Activated CD4-positive, alpha-beta T cell treated with anti-CD3 and anti-CD28 coated beads, Interleukin-2, amount 50 U/mL, for 4 hours (primary cell): ENCODE results near the gene CDK13.

ENCODE experiments used
- DNase-seq, 2 experiments: peaks; one replicate each; pipeline ENCODE4 v3.0.0-alpha.2; 2020

The CDK13 gene

DNA sequence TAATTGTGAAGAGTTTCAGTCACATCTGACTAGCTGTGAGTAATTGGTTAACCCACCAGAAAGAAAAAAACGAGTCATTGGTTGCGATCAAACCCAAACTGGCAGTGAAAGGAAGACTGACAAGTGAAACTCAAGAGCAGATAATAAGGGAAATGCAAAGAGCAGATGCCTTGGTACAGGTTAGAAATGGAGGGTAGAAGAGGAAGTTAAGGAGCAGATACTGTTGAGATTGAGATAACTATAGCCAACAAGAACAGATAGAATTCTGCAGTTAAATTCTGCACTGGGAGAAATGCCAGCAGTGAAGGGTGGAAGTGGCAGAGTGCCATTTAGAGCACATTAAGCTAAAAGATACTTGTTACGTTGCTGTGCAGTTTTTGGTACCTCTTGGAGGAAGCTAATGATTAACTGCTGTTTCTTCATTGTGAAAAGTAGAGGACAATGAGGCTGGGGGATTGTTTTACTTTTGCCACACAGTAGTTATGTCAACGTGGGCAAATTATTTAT is 65.8 kb downstream of the CDK13 start:
- no peak for DNase-seq

DNA sequence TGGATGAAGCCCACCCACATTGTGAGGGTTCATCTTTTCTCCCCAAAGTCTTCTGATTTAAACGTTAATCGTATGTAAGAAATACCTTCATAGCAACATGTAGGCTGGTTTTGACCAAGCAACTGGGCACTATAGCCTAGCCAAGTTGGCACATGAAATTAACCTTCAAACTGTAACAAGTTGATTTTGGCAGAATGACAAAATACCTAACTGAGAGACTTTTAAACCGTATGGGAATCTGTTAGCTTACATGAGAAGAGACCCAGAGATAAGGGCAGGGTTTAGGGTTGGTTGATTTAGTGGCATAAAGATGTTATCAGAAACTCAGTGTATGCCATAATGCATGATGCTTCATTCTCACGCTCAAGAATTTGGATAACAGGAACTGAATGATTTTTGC is 69.5 kb downstream of the CDK13 start:
- DNase-seq: no peak

DNA sequence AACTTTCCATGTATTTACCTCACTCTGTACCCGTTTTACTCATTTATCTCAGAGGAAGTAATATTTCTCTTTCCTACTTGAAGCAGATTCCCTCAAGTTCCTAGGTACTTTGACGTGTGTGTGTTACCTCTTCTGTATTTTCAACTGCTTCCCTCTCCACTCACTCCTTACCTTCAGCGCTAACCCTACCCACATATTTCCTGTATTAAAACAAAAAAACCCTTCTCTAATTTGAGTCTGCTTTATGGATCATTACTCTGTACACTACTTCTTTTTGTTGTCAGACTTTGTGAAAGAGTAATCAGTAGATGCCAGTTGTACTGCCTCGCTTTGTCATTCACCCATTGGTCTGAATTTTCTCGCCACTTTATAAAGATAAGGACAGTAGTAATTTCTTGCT is 74.0 kb downstream of the CDK13 start:
- no peak for DNase-seq

DNA sequence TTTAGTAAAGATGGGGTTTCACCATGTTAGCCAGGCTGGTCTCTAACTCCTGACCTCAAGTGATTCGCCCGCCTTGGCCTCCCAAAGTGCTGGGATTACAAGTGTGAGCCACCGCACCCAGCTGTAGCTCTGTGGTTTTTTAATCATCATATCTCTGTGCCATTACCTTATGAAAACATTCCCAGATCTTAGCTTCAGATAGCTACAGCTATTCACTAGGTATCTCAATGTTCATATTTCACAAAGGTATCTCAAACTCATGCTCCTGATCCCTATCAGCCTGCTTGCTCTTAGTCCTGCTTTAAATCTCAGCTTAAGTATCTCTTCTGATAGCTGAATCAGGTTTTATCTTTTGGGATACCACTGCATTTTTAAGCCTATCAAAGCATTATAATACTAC is 74.8 kb downstream of the CDK13 start:
- no peak for DNase-seq

DNA sequence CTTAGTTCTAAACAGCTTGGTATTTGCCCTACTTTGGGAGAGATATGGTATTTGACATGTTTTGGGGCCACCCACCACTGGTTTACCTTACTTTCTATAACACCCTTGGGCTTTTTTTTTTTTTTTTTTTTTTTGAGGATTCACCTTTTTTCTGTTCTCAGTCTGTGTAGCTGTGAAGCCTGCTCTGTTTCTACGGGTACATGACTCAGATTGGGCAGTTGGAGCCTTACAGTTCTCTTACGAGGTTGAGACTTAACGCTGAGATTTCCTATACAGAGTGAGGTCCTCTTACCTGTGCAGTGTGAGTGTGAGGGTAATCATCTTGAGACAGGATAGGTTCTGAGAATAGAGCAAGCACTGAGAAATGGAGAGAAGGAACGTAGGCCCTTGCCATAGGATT is 77.5 kb downstream of the CDK13 start:
- no peak for DNase-seq

DNA sequence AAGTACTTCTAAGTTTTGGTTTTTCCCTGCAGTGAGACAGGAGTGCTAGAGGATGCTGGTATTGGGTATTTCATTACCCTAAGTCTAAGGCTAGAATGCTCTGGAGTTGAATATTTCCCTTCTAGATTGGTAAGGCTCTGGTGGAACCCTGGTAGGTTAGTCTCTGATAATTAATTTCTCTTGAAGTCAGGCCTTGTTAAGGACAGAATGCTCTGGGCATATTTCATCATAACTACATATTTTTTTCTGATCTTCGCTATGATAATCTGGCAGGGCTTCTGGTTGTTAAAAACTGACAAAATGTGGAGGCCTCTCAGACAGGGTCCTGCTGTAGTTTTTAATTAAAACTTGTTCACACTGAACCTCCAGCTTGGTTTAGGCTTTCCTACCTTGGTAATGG is 83.8 kb downstream of the CDK13 start:
- no peak for DNase-seq

DNA sequence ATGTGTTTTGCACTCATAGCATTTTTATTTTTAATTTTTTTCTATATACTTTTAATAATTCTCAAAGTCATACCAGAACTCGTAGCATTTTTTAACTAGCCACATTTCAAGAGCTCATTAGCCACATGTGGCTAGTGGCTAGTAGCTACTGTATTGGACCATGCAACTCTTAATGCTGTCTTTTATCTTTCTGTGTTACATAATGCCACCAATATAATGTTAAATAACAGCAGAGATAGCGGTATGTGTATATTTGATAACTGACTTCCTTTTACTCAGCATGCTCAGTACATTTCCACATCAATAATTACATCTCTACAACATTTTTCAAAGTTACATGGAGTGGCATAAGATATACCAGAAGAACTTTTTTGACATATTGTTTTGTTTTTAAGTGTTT is 91.4 kb downstream of the CDK13 start:
- DNase-seq: no peak

DNA sequence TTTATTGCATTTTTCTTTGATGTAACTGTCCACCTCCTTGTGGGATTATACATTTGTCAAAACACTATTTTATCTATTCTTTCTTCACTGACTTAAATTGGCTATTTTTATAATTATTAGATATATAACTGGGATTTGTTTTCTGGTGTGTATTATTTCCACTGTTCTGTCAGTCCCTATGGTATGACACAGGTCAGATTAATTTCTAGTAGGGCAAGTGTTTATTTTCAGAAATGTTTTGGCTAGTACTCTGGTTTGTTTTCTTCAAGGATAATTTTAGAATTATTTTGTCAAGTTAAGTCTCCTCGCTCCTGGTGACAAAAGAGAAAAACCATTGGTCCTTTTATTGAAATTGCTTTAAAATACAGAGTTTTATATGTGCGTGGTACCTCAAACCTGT is 93.1 kb downstream of the CDK13 start:
- DNase-seq: no peak

DNA sequence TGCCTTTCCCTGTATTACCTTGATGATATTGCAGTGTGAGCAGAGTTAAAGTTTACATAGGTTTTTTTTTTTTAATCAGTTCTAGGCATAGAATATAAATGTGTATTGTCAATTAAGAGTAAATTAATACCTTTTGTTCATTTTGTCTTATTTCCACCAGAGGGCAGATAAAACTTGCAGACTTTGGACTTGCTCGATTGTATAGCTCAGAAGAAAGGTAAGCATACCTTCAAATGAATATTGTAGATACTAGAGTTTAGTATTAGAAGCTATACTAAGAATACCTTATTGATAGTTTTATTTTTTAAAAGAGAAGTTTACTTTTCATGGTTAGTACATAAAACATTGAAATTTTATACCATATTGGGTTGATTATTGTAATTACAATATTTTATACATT is 97.6 kb downstream of the CDK13 start:
- DNase-seq: no peak

DNA sequence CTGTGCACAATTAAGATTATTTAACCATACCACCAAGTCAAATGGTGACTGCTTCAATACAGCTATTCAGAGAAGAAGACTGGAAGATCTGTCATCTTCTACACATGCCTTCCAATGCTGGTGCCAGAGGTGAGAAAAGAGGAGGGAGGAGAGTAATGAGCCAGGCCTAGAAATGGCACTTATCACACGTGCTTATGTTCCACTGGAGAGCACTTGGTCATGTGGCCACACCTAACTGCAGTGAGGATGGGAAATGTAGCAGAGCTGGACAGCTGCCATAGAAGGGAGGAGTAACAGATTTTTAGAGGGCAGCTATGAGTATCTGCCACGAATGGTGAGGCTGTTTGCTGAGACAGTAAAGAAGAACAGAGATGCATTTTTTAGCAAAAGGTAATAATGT is 107.2 kb downstream of the CDK13 start:
- DNase-seq: no peak

DNA sequence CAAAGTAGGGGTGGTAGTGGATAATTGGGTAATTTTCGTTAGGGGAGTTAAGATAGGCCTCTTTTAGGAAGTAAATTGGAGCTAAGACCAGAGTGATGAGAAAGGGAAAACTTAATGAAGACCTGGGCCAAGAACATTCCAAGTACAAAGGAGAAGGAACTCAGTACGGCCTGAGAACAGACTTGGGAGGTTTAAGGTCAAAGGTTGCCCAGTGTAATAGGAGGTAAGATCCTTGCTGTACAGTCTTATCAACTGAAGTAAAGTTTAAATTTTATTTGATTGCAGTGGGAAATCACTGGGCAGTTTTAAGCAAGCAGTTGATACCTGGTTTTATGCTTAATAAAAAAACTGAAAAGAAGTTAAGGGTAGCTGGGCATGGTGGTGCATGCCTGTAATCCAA is 108.0 kb downstream of the CDK13 start:
- DNase-seq: no peak

DNA sequence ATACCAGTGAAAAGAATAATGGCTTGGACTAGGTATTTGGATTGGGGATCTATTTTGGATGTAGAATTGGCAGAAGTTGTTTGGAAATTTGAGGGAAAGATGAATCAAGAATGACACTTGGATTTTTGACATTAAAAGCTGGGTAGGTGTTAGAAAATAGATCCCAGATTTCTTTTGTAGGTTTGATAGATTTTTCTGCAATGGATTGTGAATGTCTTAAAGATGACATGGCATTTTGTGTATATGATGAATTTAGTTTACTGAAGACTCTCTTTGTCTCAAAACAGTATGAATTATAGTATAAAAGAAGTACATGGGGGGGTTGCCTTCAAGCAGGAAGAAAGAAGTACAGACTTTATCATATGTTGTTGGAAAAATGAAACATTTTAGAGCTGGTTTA is 108.6 kb downstream of the CDK13 start:
- no peak for DNase-seq

DNA sequence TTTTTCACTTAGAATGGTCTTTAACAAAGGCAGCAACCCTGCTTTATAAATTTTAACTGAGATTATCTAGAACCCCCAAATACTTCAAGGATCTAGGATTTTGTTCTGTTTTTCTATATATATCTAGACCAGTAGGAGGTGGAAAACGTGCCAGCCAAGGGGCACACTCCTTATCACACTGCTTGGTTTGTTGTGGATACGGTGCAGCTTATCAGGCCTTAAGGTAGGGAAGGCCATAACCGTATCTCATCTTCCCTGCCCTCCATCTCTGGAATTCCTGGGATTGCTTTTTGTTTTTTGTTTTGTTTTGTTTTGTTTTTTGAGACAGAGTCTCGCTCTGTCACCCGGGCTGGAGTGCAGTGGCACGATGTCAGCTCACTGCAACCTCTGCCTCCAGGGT is 109.0 kb downstream of the CDK13 start:
- no peak for DNase-seq

DNA sequence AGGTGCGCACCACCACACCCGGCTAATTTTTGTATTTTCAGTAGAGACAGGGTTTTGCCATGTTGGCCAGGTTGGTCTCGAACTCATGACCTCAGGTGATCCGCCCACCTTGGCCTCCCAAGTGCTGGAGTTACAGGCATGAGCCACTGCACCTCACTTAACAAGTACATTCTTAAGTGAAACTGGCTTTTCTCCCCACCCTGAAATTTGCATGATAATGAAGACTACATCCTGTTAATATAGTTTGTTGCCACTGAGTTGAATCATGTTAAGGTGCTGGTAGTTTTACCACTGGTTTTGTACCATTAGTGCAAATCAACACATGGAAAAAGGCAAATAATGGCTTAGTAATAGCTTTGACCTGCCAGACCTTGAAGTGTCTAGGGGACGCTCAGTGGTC is 122.2 kb downstream of the CDK13 start:
- no peak for DNase-seq

DNA sequence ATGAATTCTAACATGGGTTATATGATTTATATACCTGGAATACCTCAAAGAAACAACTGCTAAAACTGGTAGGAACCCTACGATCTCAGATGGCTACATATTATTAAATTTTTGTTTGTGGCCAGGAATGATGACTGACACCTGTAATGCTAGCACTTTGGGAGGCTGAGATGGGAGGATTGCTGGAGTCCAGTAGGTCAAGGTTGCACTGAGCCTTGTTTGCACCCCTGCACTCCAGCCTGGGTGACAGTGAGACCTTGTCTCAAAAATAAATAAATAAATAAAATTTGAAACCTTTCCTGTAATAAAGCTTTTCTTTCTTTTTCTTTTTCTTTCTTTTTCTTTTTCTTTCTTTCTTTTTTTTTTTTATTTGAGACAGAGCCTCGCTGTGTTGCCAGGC is 123.2 kb downstream of the CDK13 start:
- DNase-seq: no peak

DNA sequence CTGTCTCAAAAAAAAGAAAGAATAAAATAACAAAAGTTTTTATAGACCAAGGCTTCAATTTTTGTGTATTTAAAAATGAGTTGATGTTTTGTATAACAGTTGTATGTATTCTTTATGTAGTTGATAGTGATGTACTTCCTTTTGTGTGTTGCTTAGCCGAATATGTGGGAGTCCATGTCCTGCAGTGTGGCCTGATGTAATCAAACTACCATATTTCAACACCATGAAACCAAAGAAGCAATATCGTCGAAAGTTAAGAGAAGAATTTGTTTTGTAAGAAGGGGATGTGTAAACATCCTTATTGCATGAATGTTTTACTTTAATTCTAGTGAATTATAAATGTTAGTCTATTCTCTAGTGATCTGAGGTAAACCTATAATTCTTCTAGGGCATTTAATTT is 127.8 kb downstream of the CDK13 start:
- no peak for DNase-seq

DNA sequence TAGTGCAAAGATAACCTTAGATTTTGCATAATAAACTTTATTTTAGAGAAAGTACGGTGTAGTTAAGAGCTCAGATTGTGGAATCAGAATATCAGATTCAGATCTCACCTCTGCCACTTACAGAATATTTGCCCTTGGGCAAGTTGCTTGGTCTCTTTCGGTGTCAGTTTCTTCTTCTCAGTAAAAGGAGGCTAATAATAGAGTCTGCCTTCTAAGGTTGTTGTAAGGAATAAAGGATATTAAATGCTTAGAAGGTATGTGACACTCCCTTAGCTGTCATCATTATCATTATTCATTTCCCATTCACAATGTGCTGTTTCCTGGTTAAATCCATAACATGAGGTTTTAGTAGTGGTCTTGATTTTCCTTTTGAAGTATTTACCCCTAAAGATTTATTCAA is 142.1 kb downstream of the CDK13 start:
- DNase-seq: no peak

DNA sequence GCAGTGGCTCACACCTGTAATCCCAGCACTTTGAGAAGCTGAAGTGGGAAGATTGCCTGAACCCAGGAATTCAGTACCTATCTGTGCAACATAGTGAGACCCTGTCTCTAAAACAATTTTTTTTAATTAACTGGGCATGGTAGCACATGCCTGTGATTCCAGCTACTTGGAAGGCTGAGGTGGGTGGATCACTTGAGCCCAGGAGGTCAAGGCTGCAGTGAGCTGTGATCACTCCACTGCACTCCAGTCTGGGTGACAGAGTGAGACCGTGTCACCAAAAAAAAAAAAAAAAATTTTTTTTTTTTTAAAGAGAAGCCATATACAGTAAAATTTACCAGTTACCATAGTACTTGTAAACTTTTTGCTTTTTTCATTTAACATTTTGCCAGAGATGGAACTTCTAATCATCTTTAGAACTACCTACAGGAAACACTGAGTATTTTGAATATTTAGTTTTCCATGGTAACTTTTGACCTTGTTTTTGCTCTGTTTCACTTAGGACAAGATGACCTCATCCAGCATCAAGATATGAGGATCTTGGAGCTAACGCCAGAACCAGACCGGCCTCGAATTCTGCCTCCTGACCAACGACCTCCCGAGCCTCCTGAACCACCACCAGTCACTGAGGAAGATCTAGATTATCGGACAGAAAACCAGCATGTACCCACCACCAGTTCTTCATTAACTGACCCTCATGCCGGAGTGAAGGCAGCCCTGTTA is 143.7 kb downstream of the CDK13 start:
- DNase-seq: no peak

DNA sequence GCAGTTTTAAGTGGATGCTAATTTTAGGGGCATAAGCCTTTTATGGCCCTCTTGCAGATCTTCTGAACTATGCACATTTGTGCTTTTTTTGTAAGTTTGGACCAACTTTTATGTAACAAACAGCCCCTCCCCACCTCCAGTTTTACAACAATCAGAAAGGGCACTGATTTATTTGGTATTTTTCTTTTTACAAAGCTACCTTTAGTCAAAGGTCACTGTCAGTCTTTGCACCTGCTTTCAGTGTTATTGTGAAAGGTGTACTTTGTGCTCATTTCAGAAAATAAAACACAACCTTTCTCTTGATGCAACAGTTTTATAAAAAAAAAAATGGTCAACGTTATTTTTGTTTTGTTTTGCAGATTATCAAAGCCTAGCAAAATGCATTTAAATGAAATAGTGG is 145.2 kb downstream of the CDK13 start:
- no peak for DNase-seq

DNA sequence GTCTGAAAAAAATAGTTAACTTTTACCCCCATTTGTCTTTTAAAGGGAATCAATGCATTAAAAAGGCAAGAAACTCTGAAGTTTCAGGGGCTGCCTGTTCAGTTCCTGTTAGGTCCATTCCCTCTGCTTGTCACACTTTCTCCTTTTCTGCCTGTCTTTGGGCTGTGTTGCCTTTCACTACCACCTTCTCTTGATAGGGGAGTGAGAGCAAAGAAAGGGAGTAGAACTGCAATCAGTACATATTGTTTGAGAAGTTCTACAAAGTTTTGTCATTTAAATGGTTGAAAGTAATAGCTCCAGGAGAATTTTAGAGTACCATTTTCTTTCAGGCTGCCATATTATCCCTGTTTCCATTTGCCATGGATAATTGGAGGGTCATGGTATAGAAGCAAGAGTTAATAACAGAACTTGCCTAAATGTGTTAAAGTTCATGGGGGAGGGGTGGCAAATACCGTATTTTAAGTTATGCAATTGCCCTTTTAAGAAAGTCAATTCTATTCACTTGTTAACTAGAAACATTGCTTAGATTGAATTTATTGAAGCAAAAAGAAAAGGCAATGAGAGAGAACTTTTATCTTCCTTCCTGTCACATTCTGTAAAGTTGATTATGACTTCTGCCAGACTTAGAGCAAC is 145.8 kb downstream of the CDK13 start:
- no peak for DNase-seq

DNA sequence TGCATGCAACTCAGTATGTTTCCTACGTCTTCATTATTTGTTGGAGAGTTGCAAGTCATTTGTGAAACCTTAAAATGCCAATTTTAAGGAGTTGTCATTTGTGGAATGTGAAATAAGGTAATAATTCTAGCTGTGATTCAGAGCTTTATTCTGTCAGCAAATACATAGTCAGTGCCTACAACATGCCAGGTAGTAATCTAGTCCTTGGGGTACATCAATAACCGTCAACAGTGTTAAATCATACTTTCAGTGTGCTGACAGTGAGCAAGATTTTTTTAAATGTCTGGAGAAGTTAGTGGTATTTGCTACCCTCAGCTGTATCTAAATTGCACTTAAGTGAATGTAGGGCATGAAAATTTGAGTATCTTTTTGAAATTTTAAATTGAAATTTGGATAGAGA is 147.7 kb downstream of the CDK13 start:
- no peak for DNase-seq

DNA sequence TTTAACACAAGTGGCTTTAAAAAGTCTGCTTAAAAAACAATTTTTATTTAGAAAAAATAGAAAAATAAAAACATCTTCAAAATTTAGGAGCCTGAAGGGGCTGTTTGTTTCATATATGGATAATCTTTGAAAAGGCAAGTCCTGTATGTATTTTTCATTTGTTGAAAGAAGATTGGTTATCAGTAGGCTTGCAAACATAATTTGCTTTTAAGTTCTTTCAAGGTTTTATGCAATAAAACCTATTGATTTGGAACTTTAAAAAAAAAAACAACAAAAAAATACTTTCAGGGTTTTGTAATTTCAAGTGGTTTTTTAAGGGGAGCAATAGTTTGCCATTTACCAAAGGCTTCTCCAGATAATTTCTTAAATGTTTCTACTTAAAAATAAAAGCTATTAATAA is 148.8 kb downstream of the CDK13 start:
- no peak for DNase-seq

DNA sequence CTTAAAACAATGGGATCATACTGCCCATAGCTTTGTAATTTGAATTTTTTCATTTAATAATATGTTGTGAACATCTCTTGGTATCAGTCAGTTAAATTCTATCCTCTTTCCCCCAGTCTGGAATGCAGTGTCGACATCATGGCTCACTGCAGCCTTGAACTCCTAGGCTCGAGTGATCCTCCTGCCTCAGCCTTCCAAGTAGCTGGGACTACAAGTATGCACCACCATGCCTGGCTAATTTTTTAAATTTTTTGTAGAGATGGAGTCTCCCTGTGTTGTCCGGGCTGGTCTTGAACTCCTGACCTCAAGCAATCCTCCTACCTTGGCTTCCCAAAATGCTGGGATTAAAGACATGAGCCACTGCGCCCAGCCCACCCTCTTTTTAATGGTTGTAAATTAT is 149.8 kb downstream of the CDK13 start:
- no peak for DNase-seq

DNA sequence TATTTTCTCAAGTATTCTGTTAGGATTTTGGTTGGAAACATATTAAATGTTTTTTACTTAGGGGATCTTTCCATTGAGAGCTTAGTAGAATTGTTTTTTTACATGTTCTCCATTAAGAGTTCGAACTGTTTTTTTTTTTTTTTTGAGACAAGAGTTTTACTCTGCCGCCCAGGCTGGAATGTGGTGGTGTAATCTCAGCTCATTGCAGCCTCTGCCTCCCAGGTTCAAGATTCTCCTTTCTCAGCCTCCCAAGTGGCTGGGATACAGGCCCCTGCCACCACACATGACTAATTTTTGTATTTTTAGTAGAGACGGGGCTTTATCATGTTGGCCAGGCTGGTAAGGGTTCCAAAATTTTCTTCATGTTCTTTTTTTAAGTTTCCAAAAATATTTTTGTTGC is 151.1 kb downstream of the CDK13 start:
- no peak for DNase-seq

DNA sequence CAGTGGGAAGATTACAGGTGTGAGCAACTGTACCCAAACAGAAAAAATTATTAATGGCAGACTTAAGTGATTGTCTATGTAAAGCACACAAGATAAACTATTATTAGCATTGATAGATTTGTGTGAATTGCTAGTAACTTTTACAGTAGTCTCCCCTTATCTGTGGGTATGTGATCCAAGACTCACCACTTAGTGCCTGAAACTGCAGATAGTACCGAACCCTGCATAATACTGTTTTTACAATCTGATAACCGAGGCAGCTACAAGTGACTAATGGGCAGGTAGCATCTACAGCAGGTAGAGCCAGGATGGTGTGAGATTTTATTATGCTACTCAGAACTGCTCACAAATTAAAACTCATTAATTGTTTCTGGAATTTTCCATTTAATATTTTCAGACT is 152.8 kb downstream of the CDK13 start:
- no peak for DNase-seq
